Measurements from ENCODE around the gene PTGR3.

DNA sequence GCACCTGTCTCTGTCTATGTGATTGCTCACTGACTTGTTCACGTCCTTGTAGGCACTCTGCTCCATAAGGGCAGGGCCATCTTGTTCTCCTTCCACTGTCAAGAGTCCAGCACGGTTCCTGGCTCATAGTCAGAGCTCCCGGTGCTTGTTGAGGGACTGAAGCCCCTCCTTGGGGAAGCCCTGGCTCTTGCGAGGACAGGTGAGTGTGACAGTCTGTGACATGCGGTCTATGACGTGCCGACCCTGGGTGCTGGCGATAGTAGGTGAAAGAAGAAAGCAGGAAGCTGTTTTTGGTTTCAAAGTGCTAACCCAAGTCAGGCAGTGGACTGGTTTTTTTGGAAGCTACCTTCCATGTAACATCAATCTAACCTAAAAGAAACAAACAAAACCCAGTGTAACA, 20.5 kb upstream of the PTGR3 start:
- TF ChIP-seq BCL11B (tag by site-specific recombination; IDR thresholded peaks at IDR 0.05; ENCODE audit: low read depth) = no peak
- no peak for TF ChIP-seq ZNF654 (tag by site-specific recombination; IDR thresholded peaks at IDR 0.05; ENCODE audit: low read depth)
- TF ChIP-seq, protein P1, sequence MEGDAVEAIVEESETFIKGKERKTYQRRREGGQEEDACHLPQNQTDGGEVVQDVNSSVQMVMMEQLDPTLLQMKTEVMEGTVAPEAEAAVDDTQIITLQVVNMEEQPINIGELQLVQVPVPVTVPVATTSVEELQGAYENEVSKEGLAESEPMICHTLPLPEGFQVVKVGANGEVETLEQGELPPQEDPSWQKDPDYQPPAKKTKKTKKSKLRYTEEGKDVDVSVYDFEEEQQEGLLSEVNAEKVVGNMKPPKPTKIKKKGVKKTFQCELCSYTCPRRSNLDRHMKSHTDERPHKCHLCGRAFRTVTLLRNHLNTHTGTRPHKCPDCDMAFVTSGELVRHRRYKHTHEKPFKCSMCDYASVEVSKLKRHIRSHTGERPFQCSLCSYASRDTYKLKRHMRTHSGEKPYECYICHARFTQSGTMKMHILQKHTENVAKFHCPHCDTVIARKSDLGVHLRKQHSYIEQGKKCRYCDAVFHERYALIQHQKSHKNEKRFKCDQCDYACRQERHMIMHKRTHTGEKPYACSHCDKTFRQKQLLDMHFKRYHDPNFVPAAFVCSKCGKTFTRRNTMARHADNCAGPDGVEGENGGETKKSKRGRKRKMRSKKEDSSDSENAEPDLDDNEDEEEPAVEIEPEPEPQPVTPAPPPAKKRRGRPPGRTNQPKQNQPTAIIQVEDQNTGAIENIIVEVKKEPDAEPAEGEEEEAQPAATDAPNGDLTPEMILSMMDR (tag by site-specific recombination; IDR thresholded peaks at IDR 0.05) = no peak
- TF ChIP-seq, protein P2, sequence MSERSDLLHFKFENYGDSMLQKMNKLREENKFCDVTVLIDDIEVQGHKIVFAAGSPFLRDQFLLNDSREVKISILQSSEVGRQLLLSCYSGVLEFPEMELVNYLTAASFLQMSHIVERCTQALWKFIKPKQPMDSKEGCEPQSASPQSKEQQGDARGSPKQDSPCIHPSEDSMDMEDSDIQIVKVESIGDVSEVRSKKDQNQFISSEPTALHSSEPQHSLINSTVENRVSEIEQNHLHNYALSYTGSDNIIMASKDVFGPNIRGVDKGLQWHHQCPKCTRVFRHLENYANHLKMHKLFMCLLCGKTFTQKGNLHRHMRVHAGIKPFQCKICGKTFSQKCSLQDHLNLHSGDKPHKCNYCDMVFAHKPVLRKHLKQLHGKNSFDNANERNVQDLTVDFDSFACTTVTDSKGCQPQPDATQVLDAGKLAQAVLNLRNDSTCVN (tag by site-specific recombination; optimal IDR thresholded peaks at IDR 0.05) = no peak
- TF ChIP-seq ZBTB48 (tag by site-specific recombination; IDR thresholded peaks at IDR 0.05) = no peak
- TF ChIP-seq, protein P3, sequence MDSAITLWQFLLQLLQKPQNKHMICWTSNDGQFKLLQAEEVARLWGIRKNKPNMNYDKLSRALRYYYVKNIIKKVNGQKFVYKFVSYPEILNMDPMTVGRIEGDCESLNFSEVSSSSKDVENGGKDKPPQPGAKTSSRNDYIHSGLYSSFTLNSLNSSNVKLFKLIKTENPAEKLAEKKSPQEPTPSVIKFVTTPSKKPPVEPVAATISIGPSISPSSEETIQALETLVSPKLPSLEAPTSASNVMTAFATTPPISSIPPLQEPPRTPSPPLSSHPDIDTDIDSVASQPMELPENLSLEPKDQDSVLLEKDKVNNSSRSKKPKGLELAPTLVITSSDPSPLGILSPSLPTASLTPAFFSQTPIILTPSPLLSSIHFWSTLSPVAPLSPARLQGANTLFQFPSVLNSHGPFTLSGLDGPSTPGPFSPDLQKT (IDR thresholded peaks at IDR 0.05; ENCODE audit: borderline replicate concordance, low read depth, low read length) = no peak
- TF ChIP-seq, protein P4, sequence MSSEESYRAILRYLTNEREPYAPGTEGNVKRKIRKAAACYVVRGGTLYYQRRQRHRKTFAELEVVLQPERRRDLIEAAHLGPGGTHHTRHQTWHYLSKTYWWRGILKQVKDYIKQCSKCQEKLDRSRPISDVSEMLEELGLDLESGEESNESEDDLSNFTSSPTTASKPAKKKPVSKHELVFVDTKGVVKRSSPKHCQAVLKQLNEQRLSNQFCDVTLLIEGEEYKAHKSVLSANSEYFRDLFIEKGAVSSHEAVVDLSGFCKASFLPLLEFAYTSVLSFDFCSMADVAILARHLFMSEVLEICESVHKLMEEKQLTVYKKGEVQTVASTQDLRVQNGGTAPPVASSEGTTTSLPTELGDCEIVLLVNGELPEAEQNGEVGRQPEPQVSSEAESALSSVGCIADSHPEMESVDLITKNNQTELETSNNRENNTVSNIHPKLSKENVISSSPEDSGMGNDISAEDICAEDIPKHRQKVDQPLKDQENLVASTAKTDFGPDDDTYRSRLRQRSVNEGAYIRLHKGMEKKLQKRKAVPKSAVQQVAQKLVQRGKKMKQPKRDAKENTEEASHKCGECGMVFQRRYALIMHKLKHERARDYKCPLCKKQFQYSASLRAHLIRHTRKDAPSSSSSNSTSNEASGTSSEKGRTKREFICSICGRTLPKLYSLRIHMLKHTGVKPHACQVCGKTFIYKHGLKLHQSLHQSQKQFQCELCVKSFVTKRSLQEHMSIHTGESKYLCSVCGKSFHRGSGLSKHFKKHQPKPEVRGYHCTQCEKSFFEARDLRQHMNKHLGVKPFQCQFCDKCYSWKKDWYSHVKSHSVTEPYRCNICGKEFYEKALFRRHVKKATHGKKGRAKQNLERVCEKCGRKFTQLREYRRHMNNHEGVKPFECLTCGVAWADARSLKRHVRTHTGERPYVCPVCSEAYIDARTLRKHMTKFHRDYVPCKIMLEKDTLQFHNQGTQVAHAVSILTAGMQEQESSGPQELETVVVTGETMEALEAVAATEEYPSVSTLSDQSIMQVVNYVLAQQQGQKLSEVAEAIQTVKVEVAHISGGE (tag by site-specific recombination; conservative IDR thresholded peaks at IDR 0.05; ENCODE audit: low read depth) = no peak
- no peak for TF ChIP-seq ZBTB7A (tag by site-specific recombination; IDR thresholded peaks at IDR 0.05; ENCODE audit: low read depth)
- TF ChIP-seq ZNF239 (tag by site-specific recombination; IDR thresholded peaks at IDR 0.05) = no peak
